ENCODE data around the gene RAPGEF1. TPM values are rescaled to one million over a fixed set of nuclear protein-coding genes. Genes with fewer than 3 reads are reported as not detected.

Gene RAPGEF1
- total and polyA plus RNA-seq, 2 experiments from 2014 or later = 9.9 to 82.8 TPM

DNA sequence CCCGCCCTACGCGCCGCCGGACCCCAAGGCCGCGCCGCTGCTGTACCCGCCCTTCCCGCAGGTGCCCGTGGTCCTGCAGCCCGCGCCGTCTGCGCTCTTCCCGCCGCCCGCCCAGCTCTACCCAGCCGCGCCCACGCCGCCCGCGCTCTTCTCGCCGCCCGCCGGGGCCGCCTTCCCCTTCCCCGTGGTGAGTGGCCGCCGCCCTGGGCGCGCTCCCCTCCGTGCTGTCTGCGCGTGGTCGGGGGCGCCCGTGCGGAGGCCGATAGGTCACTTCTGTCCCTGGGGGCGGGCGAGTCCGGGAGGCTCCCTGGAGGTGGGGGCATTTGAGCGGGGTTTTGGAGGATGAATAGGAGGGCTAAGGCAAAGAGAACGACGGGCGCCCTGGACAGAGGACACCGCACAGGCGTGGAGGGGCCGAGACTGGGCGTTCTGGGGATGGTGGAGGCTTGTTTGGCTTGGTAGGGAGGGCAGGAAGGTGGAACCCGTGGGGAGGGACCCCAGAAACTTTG is 185.0 kb downstream of the RAPGEF1 start:
- TF ChIP-seq, protein P1, sequence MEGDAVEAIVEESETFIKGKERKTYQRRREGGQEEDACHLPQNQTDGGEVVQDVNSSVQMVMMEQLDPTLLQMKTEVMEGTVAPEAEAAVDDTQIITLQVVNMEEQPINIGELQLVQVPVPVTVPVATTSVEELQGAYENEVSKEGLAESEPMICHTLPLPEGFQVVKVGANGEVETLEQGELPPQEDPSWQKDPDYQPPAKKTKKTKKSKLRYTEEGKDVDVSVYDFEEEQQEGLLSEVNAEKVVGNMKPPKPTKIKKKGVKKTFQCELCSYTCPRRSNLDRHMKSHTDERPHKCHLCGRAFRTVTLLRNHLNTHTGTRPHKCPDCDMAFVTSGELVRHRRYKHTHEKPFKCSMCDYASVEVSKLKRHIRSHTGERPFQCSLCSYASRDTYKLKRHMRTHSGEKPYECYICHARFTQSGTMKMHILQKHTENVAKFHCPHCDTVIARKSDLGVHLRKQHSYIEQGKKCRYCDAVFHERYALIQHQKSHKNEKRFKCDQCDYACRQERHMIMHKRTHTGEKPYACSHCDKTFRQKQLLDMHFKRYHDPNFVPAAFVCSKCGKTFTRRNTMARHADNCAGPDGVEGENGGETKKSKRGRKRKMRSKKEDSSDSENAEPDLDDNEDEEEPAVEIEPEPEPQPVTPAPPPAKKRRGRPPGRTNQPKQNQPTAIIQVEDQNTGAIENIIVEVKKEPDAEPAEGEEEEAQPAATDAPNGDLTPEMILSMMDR (conservative IDR thresholded peaks at IDR 0.05; ENCODE audit: low read depth in 2 of 2) = no peak
- peak; percentile 50 for TF ChIP-seq EZH2 (IDR thresholded peaks at IDR 0.05; ENCODE audit: low read depth, unreplicated experiment)
- DNase-seq (ENCODE audit: low spot score) (peak; percentile 54), ATAC-seq (peak; percentile 69)
- Mint-ChIP-seq H3K27ac (no peak overlapping the region), H3K4me3 (peak overlapping the region; percentile 63), H3K36me3 (ENCODE audit: low read depth) (peaks cover 3% of the 10 kb centered on the region), H3K27me3 (ENCODE audit: insufficient read depth, low read depth, poor library complexity) (peaks cover 44% of the 10 kb centered on the region), H3K9me3 (peaks cover 17% of the 10 kb centered on the region), H3K4me1 (no peaks in the 10 kb centered on the region)
- Histone ChIP-seq H3K4me3 (peak overlapping the region; percentile 55), H3K4me1 (ENCODE audit: insufficient read depth) (no peaks in the 10 kb centered on the region), H3K27me3 (ENCODE audit: insufficient read depth) (peaks cover 44% of the 10 kb centered on the region), H4K20me1 (replicated peaks; ENCODE audit: insufficient read depth) (no peaks in the 10 kb centered on the region), H3K79me2 (replicated peaks; ENCODE audit: insufficient read depth) (no peaks in the 10 kb centered on the region), H3K27ac (ENCODE audit: low read depth) (no peak overlapping the region), H3K4me2 (peak overlapping the region; percentile 73), H2AFZ (no peak overlapping the region), H3K9me2 (ENCODE audit: insufficient read depth) (no peaks in the 10 kb centered on the region), H3K36me3 (ENCODE audit: insufficient read depth) (no peaks in the 10 kb centered on the region), H3F3A (replicated peaks; ENCODE audit: low read depth) (no peaks in the 10 kb centered on the region)

DNA sequence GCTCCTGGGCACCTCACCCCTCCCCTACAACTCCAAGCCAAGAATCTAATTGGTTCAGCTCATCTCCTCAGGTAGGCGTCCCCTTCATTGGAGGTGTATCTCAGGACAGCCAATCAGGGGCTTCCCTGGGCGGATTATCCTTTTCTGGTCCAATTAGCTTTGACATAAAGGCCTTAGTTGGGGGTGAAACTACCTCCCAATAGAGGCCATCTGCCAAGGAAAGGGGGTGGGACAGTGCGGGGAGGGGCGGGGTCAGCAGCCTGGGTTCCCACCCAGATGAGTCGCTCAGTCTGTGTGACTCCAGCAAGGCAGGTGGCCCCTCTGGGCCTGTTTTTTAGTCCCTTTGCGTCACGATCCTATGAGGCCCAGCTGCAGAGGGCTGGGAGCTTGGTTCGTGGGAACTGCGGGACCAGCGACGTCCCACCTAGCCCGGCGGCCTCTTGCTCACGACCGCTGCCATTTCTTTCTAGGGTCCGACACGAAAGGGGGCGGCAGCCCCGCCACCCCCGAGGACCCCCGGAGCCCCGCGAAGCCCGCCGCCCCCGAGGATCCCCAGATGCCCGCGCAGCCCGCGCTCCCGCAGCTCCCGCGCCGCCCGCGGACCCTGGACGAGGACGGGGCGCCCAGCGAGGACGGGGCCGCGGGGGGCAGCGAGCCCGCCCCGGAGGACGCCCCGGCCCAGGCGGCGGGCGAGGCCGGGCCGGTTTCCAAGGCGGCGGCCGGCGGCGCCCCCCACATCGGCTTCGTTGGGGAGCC is 185.6 kb downstream of the RAPGEF1 start:
- Histone ChIP-seq H3K27me3 (ENCODE audit: insufficient read depth) (peaks cover 48% of the 10 kb centered on the region), H3K36me3 (ENCODE audit: insufficient read depth) (no peaks in the 10 kb centered on the region), H3F3A (replicated peaks; ENCODE audit: low read depth) (no peaks in the 10 kb centered on the region), H2AFZ (no peak overlapping the region), H4K20me1 (replicated peaks; ENCODE audit: insufficient read depth) (no peaks in the 10 kb centered on the region), H3K4me1 (ENCODE audit: insufficient read depth) (no peaks in the 10 kb centered on the region), H3K4me3 (peak overlapping the region; percentile 55; the same call in 1 of the 2 replicates), H3K27ac (ENCODE audit: low read depth) (no peak overlapping the region), H3K4me2 (peak overlapping the region; percentile 76; the same call in 1 of the 2 replicates), H3K9me2 (ENCODE audit: insufficient read depth) (no peaks in the 10 kb centered on the region), H3K79me2 (replicated peaks; ENCODE audit: insufficient read depth) (no peaks in the 10 kb centered on the region)
- Mint-ChIP-seq H3K27me3 (ENCODE audit: insufficient read depth, low read depth, poor library complexity) (peaks cover 46% of the 10 kb centered on the region), H3K4me1 (no peaks in the 10 kb centered on the region), H3K36me3 (ENCODE audit: low read depth) (no peaks in the 10 kb centered on the region; the same call in 1 of the 3 replicates), H3K27ac (no peak overlapping the region), H3K9me3 (peaks cover 19% of the 10 kb centered on the region), H3K4me3 (0 out of 3 replicates have a peak overlapping the region, but pooled peaks have one; percentile 33)
- ATAC-seq (peak; percentile 62), DNase-seq (ENCODE audit: low spot score) (peak; percentile 65)
- TF ChIP-seq STAT1 (IDR thresholded peaks at IDR 0.05; ENCODE audit: unreplicated experiment) (no peak), POLR2AphosphoS5 (IDR thresholded peaks at IDR 0.05; ENCODE audit: low read depth) (no peak), EZH2 (IDR thresholded peaks at IDR 0.05; ENCODE audit: low read depth, unreplicated experiment) (no peak), JUNB (IDR thresholded peaks at IDR 0.05; ENCODE audit: unreplicated experiment) (no peak), ZNF114 (CRISPR knock-in tag; IDR thresholded peaks at IDR 0.05) (no peak), NANOG (IDR thresholded peaks at IDR 0.05; ENCODE audit: borderline replicate concordance) (no peak), ZNF331 (CRISPR knock-in tag; IDR thresholded peaks at IDR 0.05; ENCODE audit: low read depth) (no peak)
- TF ChIP-seq, protein P2, sequence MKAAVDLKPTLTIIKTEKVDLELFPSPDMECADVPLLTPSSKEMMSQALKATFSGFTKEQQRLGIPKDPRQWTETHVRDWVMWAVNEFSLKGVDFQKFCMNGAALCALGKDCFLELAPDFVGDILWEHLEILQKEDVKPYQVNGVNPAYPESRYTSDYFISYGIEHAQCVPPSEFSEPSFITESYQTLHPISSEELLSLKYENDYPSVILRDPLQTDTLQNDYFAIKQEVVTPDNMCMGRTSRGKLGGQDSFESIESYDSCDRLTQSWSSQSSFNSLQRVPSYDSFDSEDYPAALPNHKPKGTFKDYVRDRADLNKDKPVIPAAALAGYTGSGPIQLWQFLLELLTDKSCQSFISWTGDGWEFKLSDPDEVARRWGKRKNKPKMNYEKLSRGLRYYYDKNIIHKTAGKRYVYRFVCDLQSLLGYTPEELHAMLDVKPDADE (IDR thresholded peaks at IDR 0.05) = no peak
- TF ChIP-seq, protein P1 (conservative IDR thresholded peaks at IDR 0.05; ENCODE audit: low read depth in 2 of 2) = no peak
